Naive thymus-derived CD8-positive, alpha-beta T cell (primary cell): ENCODE data around the gene ROR1. TPM values are rescaled to one million over a fixed set of nuclear protein-coding genes. Genes with fewer than 3 reads are reported as not detected.
"Not testable (repeated sequence)": the region's sequence is repeated elsewhere in the genome, so short reads cannot be mapped to it uniquely, and the experiment has no call there.

Source experiments
- ATAC-seq, 2 donors: fragments of 150-1000 bp; cut with Tn5 transposase in 1 of 2; sonication (Bioruptor Pico), chemical (Tn5 transposase) in 1 of 2; 1 replicate in 1 of 2; 2 replicates in 1 of 2; pipeline ENCODE4 v1.10.0; 2021; ENCODE audit warnings: mild to moderate bottlenecking in 2 of 2, moderate library complexity in 2 of 2
- POLR2A ChIA-PET: fragments of 350-600 bp; sonication (Branson Sonifier 250); formaldehyde crosslinking; loops from one replicate; lab custom pipeline; 2021; ENCODE audit warnings: antibody characterized with exemption; lab: Charles Lee
- DNase-seq, 10 donors: peaks; one replicate each; pipeline versions ENCODE4 v3.0.0 to v3.0.0-alpha.2; 2020 to 2022
- H3K27ac Mint-ChIP-seq, 10 donors: one replicate each; pipeline ENCODE4 v1.8.0; 2020 to 2022; ENCODE audit warnings: mild to moderate bottlenecking in 10 of 10, mixed read lengths in 10 of 10, moderate library complexity in 4 of 10, inconsistent platforms in 1 of 10
- H3K27me3 Mint-ChIP-seq, 5 donors: one replicate each; pipeline ENCODE4 v1.8.0; 2021 to 2022; ENCODE audit warnings: mixed read lengths in 5 of 5
- H3K36me3 Mint-ChIP-seq, 3 donors: one replicate each; pipeline ENCODE4 v1.8.0; 2020 to 2022; ENCODE audit warnings: mixed read lengths in 3 of 3, mild to moderate bottlenecking in 2 of 3, inconsistent platforms in 1 of 3
- H3K4me1 Mint-ChIP-seq, 4 donors: one replicate each; pipeline ENCODE4 v1.8.0; 2021 to 2022; ENCODE audit warnings: mixed read lengths in 4 of 4
- H3K4me3 Mint-ChIP-seq, 10 donors: one replicate each; pipeline ENCODE4 v1.8.0; 2020 to 2022; ENCODE audit warnings: mild to moderate bottlenecking in 10 of 10, mixed read lengths in 10 of 10, moderate library complexity in 6 of 10, inconsistent platforms in 1 of 10
- H3K9me3 Mint-ChIP-seq, 9 donors: one replicate each; pipeline ENCODE4 v1.8.0; 2020 to 2022; ENCODE audit warnings: mixed read lengths in 9 of 9, mild to moderate bottlenecking in 3 of 9, inconsistent platforms in 1 of 9, moderate library complexity in 1 of 9
- polyA plus RNA-seq, 3 donors: library from polyadenylated mRNA; unstranded; fragments of 300-500 nt; fragmentation: Illumina TruSeq; gene quantifications; one replicate each; pipeline ENCODE4 v1.2.3, GENCODE V29; 2021
- total RNA-seq, 8 experiments: library from RNA in 2 of 8; stranded (reverse) in 2 of 8; gene quantifications; one replicate each; pipeline ENCODE4 v1.2.3 and lab custom pipeline; 2021 to 2026

The ROR1 gene
- total and polyA plus RNA-seq, 5 experiments from 2014 or later: 0.44 to 0.80 TPM; not detected in 3

- no peak for ATAC-seq
- Mint-ChIP-seq H3K4me1 (no peaks in the 10 kb centered on the region), H3K9me3 (peaks cover 0 to 9% (median 4%) of the 10 kb centered on the region in 9 donors), H3K27ac (no peak overlapping the region), H3K4me3 (no peak overlapping the region), H3K27me3 (peaks cover 0 to 8% (median 7%) of the 10 kb centered on the region in 5 donors), H3K36me3 (peaks cover 0 to 3% (median 0%) of the 10 kb centered on the region in 3 donors)
- POLR2A ChIA-PET: no interaction called here
- DNase-seq: no peak
These were observed 47.5 kb downstream of the ROR1 start for GRCh38 chr1:63821091-63822005.

GRCh38 chr1:63822540-63822939 lies 48.7 kb downstream of the ROR1 start:
- Mint-ChIP-seq H3K9me3 (peaks cover 0 to 7% (median 1%) of the 10 kb centered on the region in 9 donors), H3K27me3 (peaks cover 2 to 9% (median 7%) of the 10 kb centered on the region in 5 donors), H3K4me1 (peaks cover 0 to 6% (median 0%) of the 10 kb centered on the region in 4 donors), H3K36me3 (no peaks in the 10 kb centered on the region), H3K27ac (no peak overlapping the region), H3K4me3 (no peak overlapping the region)
- DNase-seq (no peak), ATAC-seq (no peak)
- POLR2A ChIA-PET: no interaction called here

GRCh38 chr1:63824451-63824850 lies 50.6 kb downstream of the ROR1 start:
- peaks cover 9 to 18% (median 11%) of the 10 kb centered on the region in 5 donors for H3K27me3 Mint-ChIP-seq
- no peak overlapping the region for H3K27ac Mint-ChIP-seq
- DNase-seq (no peak), ATAC-seq (no peak)
- H3K9me3 Mint-ChIP-seq: peaks cover 0 to 7% (median 0%) of the 10 kb centered on the region in 9 donors
- H3K36me3 Mint-ChIP-seq: no peaks in the 10 kb centered on the region
- H3K4me1 Mint-ChIP-seq: peaks cover 0 to 8% (median 0%) of the 10 kb centered on the region in 4 donors
- POLR2A ChIA-PET: interaction anchor here (1.0 kb wide), 1 partner anchor 9 kb away, joined by 3 read pairs; no protein-coding TSS in a partner anchor
- H3K4me3 Mint-ChIP-seq: no peak overlapping the region

GRCh38 chr1:63825111-63825510 lies 51.3 kb downstream of the ROR1 start:
- no peak for DNase-seq
- peaks cover 0 to 7% (median 0%) of the 10 kb centered on the region in 9 donors for H3K9me3 Mint-ChIP-seq
- no peaks in the 10 kb centered on the region for H3K36me3 Mint-ChIP-seq
- no peak overlapping the region for H3K4me3 Mint-ChIP-seq
- peaks cover 9 to 21% (median 12%) of the 10 kb centered on the region in 5 donors for H3K27me3 Mint-ChIP-seq
- ATAC-seq: no peak
- H3K4me1 Mint-ChIP-seq: peaks cover 0 to 8% (median 0%) of the 10 kb centered on the region in 4 donors
- H3K27ac Mint-ChIP-seq: no peak overlapping the region
- POLR2A ChIA-PET: interaction anchor here (1.0 kb wide), 1 partner anchor 8 kb away, joined by 3 read pairs; no protein-coding TSS in a partner anchor

GRCh38 chr1:63826246-63826861 lies 52.5 kb downstream of the ROR1 start:
- H3K36me3 Mint-ChIP-seq, H3K9me3 Mint-ChIP-seq, ATAC-seq, H3K27ac Mint-ChIP-seq, H3K4me1 Mint-ChIP-seq, DNase-seq, H3K4me3 Mint-ChIP-seq, POLR2A ChIA-PET: not testable (repeated sequence)
- H3K27me3 Mint-ChIP-seq: peaks cover 8 to 21% (median 12%) of the 10 kb centered on the region in 5 donors

- Mint-ChIP-seq H3K4me3 (no peak overlapping the region), H3K4me1 (peaks cover 0 to 15% (median 0%) of the 10 kb centered on the region in 4 donors), H3K9me3 (peaks cover 0 to 7% (median 0%) of the 10 kb centered on the region in 9 donors), H3K27me3 (peaks cover 8 to 21% (median 12%) of the 10 kb centered on the region in 5 donors), H3K27ac (no peak overlapping the region), H3K36me3 (no peaks in the 10 kb centered on the region)
- POLR2A ChIA-PET: no interaction called here
- no peak for ATAC-seq
- no peak for DNase-seq
These were observed 53.8 kb downstream of the ROR1 start for GRCh38 chr1:63827411-63828321.

- no peaks in the 10 kb centered on the region for H3K36me3 Mint-ChIP-seq
- H3K4me1 Mint-ChIP-seq: peaks cover 0 to 19% (median 0%) of the 10 kb centered on the region in 4 donors
- POLR2A ChIA-PET: no interaction called here
- peaks cover 0 to 7% (median 0%) of the 10 kb centered on the region in 9 donors for H3K9me3 Mint-ChIP-seq
- ATAC-seq (peak in 1 of 2 donors; percentile 33), DNase-seq (no peak)
- peaks cover 8 to 21% (median 12%) of the 10 kb centered on the region in 5 donors for H3K27me3 Mint-ChIP-seq
- no peak overlapping the region for H3K4me3 Mint-ChIP-seq
- H3K27ac Mint-ChIP-seq: no peak overlapping the region
These were observed 54.7 kb downstream of the ROR1 start for GRCh38 chr1:63828322-63829044.

- POLR2A ChIA-PET: no interaction called here
These were observed 55.8 kb downstream of the ROR1 start for GRCh38 chr1:63829349-63830327.

GRCh38 chr1:63831409-63831808 lies 57.6 kb downstream of the ROR1 start:
- H3K9me3 Mint-ChIP-seq: peaks cover 0 to under 1% (median 0%) of the 10 kb centered on the region in 9 donors
- no peak overlapping the region for H3K4me3 Mint-ChIP-seq
- DNase-seq (no peak), ATAC-seq (no peak)
- H3K27me3 Mint-ChIP-seq: peaks cover 3 to 21% (median 12%) of the 10 kb centered on the region in 5 donors
- peaks cover 0 to 30% (median 0%) of the 10 kb centered on the region in 4 donors for H3K4me1 Mint-ChIP-seq
- no peak overlapping the region for H3K27ac Mint-ChIP-seq
- POLR2A ChIA-PET: interaction anchor here (0.6 kb wide), 1 partner anchor 19 kb away, joined by 4 read pairs; no protein-coding TSS in a partner anchor
- no peaks in the 10 kb centered on the region for H3K36me3 Mint-ChIP-seq

More at GRCh38 chr1:63829349-63830327, 55.8 kb downstream of the ROR1 start:
- no peak overlapping the region for H3K27ac Mint-ChIP-seq
- H3K4me3 Mint-ChIP-seq: no peak overlapping the region
- DNase-seq (no peak), ATAC-seq (no peak)
- peaks cover 8 to 21% (median 12%) of the 10 kb centered on the region in 5 donors for H3K27me3 Mint-ChIP-seq
- H3K36me3 Mint-ChIP-seq: no peaks in the 10 kb centered on the region
- H3K4me1 Mint-ChIP-seq: peaks cover 0 to 19% (median 0%) of the 10 kb centered on the region in 4 donors
- peaks cover 0 to 7% (median 0%) of the 10 kb centered on the region in 9 donors for H3K9me3 Mint-ChIP-seq

- DNase-seq (no peak), ATAC-seq (no peak)
- peaks cover 0 to 24% (median 0%) of the 10 kb centered on the region in 4 donors for H3K4me1 Mint-ChIP-seq
- H3K27ac Mint-ChIP-seq: no peak overlapping the region
- no peaks in the 10 kb centered on the region for H3K36me3 Mint-ChIP-seq
- H3K9me3 Mint-ChIP-seq: no peaks in the 10 kb centered on the region
- H3K27me3 Mint-ChIP-seq: peaks cover 3 to 11% (median 9%) of the 10 kb centered on the region in 5 donors
- no peak overlapping the region for H3K4me3 Mint-ChIP-seq
- POLR2A ChIA-PET: interaction anchor here (1.0 kb wide), 1 partner anchor 9 kb away, joined by 3 read pairs; no protein-coding TSS in a partner anchor
These were observed 59.7 kb downstream of the ROR1 start for GRCh38 chr1:63833363-63834119.
